ENCODE results near the gene CFAP92.

Gene CFAP92

DNA sequence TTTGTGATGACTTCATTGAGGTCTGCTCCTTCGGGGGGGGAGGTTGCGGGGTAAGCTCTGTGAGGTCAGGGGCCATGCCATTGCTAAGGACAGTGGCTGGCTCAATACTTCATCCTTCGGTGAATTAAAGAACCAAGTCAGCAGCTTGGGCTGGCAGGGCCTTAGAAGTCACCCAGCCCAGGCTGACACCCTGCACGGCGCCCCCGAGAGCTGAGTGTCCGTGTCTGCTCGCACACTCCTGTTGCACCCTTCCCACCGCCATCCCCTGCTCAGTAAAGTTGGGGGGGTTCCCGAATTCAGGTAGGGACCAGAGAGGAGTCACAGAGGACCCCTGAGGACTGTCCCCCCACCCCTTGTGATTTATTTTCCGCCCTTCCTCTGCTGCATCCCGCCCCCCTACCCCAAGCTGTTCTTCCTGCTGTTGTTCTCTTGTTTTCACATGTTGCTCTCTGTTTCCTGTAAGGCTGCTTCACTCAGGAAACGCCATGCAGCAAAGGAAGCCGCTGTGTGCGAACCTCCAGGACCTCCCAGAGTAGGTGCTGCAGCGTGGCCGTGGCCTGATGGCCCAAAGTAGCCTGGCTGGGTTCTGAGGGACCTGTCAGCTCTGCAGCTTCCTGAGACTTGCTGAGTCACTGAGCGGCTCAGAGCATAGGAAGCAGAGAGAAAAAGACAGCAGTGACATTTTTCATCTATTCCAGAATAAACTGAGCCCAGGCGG lies 21.7 kb upstream of the CFAP92 start:
- TF ChIP-seq, protein P1, sequence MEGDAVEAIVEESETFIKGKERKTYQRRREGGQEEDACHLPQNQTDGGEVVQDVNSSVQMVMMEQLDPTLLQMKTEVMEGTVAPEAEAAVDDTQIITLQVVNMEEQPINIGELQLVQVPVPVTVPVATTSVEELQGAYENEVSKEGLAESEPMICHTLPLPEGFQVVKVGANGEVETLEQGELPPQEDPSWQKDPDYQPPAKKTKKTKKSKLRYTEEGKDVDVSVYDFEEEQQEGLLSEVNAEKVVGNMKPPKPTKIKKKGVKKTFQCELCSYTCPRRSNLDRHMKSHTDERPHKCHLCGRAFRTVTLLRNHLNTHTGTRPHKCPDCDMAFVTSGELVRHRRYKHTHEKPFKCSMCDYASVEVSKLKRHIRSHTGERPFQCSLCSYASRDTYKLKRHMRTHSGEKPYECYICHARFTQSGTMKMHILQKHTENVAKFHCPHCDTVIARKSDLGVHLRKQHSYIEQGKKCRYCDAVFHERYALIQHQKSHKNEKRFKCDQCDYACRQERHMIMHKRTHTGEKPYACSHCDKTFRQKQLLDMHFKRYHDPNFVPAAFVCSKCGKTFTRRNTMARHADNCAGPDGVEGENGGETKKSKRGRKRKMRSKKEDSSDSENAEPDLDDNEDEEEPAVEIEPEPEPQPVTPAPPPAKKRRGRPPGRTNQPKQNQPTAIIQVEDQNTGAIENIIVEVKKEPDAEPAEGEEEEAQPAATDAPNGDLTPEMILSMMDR (IDR thresholded peaks at IDR 0.05; ENCODE audit: low read depth, low read length) = no peak
- no peak for DNase-seq (ENCODE audit: low read depth, low spot score)
- in situ Hi-C loops (cut with HindIII; ENCODE audit: low sequenced_read_pairs) = no loop called here
- H3K4me3 ChIP-seq (ENCODE audit: low read depth, low read length) = no peak overlapping the region

DNA sequence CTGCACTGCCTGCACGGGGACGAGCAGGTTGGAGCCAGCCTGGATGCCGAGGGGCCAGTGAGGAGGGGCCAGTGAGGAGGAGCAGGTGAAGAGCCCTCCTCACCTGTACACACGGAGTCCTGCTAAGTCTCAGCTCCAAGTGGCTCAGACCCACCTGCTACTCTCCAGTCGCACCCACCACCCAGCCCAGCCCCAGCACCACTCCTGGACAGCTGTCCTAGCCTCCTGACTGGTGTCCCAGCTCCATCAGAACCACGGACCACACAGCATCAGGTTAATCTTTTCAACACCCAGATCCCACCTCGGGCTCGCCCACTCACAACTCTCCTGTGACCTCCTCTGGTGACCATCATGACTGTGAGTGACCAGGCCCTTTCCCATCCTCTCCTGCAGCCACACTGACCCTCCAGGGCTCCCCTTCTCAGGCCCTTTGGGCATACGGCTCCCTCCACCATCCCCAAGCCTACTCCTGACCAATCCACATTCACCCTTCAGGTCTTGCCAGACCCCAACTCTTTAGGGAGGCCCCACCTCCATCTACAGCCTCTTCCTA lies 21.0 kb upstream of the CFAP92 start:
- in situ Hi-C loops (cut with HindIII; ENCODE audit: low sequenced_read_pairs) = no loop called here
- H3K4me3 ChIP-seq (ENCODE audit: low read depth, low read length) = no peak overlapping the region
- DNase-seq (ENCODE audit: low read depth, low spot score) = no peak
- TF ChIP-seq, protein P1 (IDR thresholded peaks at IDR 0.05; ENCODE audit: low read depth, low read length) = no peak

DNA sequence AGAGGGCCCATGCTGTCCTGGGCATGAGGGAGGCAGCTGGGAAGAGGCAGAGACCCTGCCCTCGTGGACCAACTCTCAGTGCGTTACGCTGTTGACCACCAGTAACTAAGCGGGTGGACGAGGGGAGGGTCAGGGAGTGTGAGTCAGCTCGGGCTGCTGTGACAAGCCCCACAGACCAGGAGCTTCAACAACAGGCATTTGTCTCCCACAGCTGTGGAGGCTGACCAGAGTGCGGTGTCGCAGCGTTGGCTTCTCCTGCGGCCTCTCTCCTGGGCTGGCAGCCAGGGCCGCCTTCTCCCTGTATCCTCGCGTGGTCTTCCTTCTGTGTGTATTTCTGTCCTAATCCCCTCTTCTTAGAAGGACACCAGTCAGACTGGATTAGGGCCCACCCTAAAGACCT lies 20.3 kb upstream of the CFAP92 start:
- in situ Hi-C loops (cut with HindIII; ENCODE audit: low sequenced_read_pairs) = no loop called here

DNA sequence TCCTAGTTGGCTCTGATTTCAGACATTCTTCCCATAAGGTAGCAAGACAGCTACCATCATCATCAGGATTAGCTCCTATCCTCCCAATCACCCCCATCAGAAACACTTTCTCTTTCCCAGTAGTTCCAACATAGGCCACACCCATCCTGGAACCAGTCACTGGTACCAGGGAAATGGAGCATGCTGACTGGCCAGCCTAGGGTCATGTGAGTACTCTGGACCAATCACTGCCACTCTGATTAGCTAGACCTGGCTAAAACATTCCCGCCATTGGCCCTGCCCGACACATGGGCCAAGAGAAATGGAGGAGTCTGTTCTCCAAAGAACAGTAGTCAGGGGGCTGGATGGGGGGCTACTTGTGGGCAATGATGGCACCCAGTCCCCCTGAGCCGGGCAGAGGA lies 19.6 kb upstream of the CFAP92 start:
- TF ChIP-seq, protein P1 (IDR thresholded peaks at IDR 0.05; ENCODE audit: low read depth, low read length) = no peak
- in situ Hi-C loops (cut with HindIII; ENCODE audit: low sequenced_read_pairs) = no loop called here
- no peak overlapping the region for H3K4me3 ChIP-seq (ENCODE audit: low read depth, low read length)
- DNase-seq (ENCODE audit: low read depth, low spot score) = no peak

More for the DNA sequence above, 20.3 kb upstream of the CFAP92 start:
- no peak overlapping the region for H3K4me3 ChIP-seq (ENCODE audit: low read depth, low read length)
- TF ChIP-seq, protein P1 (IDR thresholded peaks at IDR 0.05; ENCODE audit: low read depth, low read length) = no peak
- DNase-seq (ENCODE audit: low read depth, low spot score) = no peak

DNA sequence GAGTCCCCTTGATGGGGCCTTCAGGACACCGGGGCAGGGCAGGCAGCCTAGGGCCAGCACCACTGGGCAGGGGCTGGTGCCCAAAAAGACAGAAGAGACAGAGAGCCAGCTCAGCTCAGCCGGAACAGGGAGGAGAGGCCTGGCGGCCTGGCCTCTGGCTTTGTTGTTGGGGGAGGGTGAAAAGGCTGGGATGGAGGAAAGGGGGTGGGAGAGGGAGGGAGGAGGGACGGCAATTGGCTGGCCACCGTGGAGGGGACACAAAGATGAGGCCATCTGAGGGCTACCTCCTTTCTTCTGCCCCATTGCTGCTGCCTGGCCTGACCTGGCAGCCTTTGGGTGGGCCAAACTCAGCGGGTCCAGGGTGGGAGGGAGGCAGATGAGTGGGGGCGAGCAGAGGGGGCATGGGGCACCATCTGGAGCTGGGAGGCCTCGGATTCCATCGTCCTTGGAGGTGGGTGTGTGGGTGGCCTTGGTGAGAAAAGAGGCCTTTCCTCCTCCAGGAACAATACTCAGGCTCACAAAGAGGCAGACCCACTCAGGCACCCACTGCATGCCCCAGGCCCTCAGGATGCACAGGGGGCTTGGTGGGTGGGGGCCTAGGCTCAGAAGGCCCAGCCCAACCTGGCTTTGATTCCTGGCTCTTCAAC lies 16.6 kb upstream of the CFAP92 start:
- H3K4me3 ChIP-seq (ENCODE audit: low read depth, low read length) = no peak overlapping the region
- TF ChIP-seq, protein P1 (IDR thresholded peaks at IDR 0.05; ENCODE audit: low read depth, low read length) = no peak
- in situ Hi-C loops (cut with HindIII; ENCODE audit: low sequenced_read_pairs) = no loop called here
- DNase-seq (ENCODE audit: low read depth, low spot score) = no peak

DNA sequence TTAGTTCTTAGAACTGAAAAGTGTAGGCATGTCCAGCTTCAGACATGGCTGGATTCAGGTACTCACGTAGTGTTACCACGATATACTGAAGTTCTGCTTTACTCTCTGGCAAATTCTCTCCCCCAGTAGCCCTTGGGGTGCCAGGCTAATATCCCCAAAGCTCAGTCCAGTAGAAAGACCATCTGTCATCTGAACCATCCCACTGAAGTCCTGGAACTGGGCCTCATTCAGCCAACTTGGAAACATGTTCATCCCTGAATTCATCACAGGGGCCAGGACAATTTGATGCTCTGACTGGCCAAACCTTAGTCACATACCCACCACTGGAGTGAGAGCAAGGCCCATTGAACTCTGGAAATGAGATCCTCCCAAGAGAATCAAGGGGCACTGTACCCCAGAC lies 15.4 kb upstream of the CFAP92 start:
- no peak for DNase-seq (ENCODE audit: low read depth, low spot score)
- in situ Hi-C loops (cut with HindIII; ENCODE audit: low sequenced_read_pairs) = no loop called here
- no peak overlapping the region for H3K4me3 ChIP-seq (ENCODE audit: low read depth, low read length)
- TF ChIP-seq, protein P1 (IDR thresholded peaks at IDR 0.05; ENCODE audit: low read depth, low read length) = no peak

Measured in astrocyte of the spinal cord (primary cell).